T1000 (cell line): ENCODE results near the gene DYNLRB1.

Experiments used
- DNase-seq: peaks from one replicate; lab custom pipeline; 2025; ENCODE audit warnings: mixed read lengths; lab: John Stamatoyannopoulos, UW

DYNLRB1 gene

DNA sequence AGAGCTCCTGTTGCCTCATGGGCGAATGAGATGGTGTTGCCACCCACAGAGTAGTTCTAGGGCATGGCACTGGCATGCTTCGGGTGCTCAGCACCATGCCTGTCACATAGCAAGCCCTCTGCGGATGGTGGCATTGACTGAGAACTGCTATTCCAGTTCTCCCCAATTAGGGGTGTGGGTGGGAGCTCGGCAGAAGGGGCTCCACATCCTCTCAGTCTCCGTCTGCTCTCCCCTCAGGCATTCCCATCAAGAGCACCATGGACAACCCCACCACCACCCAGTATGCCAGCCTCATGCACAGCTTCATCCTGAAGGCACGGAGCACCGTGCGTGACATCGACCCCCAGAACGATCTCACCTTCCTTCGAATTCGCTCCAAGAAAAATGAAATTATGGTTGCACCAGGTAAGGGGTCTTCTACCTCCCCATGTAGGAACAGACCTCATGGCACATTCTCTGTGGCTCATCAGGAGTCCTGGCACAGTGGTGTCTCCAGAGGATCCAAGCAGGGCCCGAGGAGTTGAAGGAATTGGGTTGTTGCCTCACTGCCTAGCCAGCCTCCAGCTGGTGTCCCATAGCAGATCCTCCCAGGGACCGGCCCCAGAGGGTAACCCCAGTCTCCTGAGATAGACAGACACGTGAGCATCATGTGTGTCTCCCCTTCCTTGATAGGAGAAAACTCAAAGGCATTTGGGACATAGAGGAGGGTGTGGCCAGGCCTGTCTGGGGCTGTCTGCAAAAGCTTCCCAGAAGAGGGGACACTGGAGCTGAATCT lies 18.4 kb downstream of the DYNLRB1 start:
- DNase-seq, result no peak

DNA sequence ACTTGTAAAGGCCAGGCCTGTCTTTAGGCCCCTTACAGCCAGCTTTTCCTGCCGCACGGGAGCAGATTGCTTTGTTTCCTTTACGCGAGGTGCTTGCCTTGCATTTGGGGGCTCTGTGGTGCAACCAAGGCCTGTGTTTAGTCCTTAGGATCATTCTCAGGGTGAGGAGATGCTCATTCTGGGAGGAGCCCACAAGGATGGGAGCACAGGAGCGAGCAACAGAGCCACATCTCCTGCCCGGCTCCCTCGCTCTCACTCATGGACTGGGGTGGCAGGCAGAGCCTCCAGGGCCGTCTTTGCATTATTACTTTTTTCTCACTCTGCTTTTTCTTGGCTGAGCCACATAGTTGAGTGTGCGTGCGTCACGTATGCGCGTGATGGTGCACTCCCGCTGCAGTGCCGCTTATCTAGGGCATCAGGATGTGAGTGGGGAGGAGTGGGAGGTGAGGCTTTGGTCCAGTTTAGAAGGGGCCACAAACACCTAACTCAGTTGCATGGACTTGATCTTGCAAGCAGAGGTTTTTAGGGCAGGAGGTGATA lies 19.1 kb downstream of the DYNLRB1 start:
- DNase-seq, result no peak

- DNase-seq, result no peak
Measured at GRCh38 chr20:34535857-34536256, 19.6 kb downstream of the DYNLRB1 start.

DNA sequence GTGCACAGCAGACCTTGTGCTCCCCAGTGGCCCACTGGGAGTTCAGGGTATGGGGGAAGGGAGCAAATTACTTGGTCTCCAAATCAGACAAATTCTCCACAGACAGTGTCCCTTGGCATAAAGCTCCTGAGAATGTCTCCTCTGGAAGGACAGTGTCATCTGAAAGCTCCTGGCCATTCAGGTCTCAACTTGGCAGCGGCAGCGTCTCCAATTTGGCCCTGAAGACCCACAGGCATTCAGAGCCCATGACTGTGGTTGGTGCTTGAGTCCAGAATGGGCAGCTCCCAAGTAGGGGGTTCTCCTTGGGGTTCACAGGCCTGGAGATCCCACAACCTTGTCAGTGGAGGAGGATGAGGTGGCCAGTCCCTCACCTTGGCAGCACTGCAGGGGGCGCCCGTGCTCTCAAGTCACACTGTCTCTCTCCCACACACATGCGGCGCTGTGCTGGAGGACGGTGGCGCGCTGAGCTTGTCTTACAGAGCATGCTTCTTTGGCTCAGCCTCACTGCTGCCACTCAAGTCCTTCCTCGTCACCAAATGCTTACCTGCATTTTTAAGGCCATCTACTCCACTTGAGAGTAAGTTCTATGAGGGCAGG lies 20.7 kb downstream of the DYNLRB1 start:
- DNase-seq, result no peak

DNA sequence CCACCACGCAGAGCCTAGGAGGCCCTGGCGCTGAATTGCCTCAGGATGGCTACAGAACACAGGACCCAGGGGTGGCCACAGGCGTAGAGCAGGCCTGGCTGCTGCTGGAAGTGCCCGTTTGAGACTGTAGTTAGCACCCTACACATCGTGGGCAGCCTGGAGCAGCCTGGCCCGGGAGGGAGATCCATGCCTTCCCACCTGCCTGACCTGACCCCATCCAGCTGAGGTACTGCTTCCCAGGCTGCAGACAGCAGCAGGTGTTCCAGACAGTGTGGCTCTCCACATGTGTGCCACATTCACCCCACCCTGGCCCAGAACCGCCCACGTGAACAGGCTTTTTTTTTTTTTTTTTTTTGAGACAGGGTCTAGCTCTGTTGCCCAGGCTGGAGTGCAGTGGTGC lies 21.4 kb downstream of the DYNLRB1 start:
- no peak for DNase-seq

DNA sequence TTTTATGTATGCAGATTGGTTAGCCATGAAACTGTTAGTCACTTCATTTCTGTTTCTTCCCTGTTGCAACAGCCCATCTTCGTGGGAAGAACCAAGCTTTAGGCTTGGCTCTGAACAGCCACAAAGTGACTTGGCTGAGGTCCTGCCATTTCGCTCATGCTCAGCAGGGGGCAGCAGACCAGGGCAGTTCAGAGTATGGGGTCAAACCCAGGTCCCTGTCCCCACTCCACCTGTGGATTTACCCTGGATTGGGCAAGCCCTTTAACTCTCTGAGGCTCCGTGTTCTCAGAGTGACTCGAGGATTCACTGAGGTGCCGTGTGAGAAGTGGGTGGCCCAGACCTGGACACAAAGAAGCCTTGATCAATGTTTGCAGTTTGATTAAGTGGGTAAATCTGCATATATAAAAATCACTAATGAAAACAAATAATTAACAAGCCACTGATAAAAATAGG lies 22.5 kb downstream of the DYNLRB1 start:
- DNase-seq, result peak; percentile 13

DNA sequence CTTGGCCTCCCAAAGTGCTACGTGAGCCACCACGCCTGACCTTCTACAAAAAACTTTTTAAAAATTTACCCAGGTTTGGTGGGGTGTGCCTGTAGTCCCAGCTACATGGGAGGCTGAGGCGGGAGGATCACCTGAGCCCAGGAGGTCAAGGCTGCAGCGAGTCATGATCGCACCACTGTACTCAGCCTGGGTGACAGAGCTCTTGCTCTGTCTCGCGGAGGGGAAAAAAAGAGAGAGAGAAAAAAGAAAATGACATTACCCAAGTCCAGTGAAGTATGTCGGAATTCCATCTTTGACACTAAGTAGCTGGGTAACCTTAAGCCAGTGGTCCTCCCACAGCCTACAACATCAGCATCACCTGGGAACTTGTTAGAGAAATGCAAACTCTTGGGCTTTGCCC lies 23.5 kb downstream of the DYNLRB1 start:
- no peak for DNase-seq

DNA sequence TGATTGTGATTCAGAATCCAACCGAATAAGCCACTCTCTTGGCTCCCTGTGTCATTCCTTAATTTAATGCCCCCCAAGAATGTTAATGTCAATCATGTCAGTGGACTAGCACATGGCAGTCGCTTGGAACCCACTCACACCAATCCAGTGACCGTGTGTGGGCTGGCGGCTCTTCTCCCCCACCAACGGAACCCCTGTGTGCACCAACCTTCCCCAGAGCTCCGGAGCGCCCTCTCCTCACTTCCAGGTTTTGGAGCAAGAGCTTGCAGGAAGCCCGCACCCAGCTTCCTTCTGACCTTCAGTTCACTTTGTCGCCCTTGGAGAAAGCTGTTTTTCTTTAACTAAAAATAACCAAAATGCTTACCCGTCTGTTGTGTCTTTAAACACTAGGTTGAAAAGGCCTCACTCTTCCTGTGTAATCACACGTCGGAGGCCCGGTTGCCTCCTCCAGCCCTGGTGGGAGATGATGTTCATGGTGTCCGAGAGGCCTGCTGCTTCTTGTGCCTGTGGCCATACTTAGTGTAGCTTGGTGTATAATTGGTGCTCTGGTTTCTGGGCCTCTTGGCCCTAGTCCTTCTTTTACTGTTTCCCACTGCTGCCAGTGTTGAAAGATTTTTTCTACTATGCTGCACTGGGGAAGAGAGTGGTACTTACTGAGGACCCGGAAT lies 24.5 kb downstream of the DYNLRB1 start:
- DNase-seq, result no peak

DNA sequence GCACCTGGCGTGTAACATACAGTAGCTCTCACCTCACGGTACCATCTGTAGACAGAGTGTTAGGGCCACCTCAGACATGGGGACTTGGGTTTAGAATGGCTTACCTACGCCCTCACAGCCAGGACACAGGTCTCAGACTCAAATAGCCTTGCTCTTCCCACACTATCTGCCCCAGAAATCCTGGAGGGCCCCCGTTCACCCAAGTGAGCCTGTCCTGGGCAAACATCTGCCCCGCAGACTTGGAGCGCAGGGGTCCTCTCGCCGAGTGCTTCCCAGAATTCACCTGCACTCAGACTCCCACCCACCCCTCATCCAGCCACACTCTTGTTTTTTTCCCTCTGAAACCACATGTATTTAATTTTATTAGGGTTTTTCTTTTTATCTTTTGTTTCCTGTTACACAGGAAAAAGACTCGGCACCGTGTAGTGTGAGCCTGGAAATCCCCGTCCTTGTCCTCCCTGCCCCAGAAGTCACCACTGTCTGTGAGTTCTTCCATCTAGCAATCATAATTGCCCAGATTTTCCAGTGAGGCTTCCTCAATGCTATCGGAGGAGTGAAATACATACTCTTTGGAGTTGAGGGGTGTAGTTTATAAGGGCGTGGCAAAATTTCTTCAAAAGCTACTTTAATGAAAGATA lies 25.2 kb downstream of the DYNLRB1 start:
- DNase-seq, result no peak

- no peak for DNase-seq
Measured at GRCh38 chr20:34541917-34542316, 25.7 kb downstream of the DYNLRB1 start.

DNA sequence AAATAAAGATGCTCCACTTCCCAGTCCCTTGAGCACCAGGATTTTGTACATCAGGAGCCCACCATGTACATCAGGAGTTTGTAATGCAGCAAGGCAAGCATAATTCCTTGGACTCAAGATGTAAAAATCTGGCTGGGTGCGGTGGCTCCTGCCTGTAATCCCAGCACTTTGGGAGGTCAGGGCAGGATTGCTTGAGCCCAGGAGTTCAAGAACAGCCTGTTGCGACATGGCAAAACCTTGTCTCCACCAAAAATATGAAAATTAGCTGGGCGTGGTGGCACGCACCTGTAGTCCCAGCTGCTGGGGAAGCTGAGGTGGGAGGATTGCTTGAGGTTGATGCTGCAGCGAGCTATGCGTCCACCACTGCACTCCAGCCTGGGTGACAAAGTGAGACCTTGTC lies 26.2 kb downstream of the DYNLRB1 start:
- no peak for DNase-seq

- DNase-seq, result no peak
Measured at GRCh38 chr20:34543463-34544056, 27.3 kb downstream of the DYNLRB1 start.

- peak; percentile 40 for DNase-seq
Measured at GRCh38 chr20:34544109-34544796, 28.0 kb downstream of the DYNLRB1 start.

GRCh38 chr20:34546751-34547181 lies 30.5 kb downstream of the DYNLRB1 start:
- no peak for DNase-seq

DNA sequence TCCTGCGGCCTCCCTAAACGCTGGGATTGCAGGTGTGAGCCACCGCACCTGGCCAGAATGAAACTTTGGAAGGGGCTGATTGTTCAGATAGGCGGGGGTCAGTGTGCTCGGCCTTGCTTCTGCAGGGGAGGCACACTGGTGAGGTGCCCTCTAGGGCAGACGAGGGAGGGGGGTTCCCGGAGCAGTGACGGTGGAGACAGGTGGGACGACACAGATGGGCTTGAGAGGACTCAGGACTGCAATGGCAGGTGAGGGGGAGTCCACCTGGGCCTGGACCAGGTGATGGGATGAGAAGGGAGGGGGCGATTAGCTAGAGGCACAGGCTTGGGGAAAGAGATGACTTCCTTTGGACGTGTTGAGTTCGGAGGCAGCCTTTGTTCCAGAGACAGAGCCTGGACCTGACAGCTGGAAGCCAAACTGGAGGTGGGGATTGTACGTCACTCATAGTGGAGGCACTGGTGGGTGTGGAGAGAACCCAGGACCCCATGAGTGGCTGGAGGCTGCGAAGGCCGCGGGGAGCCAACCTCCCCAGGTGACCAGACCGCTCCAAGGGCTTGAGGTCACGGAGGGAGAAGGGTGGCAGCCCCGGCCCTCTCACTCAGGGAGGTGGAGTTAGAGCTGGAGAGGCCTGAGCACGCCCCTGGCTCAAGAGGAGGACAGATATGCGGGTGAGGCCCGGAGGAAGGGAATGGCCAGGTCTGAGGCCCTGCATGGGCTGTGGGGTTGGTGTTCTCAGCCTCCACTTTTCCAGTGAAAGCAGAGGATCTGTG lies 31.8 kb downstream of the DYNLRB1 start:
- no peak for DNase-seq

DNA sequence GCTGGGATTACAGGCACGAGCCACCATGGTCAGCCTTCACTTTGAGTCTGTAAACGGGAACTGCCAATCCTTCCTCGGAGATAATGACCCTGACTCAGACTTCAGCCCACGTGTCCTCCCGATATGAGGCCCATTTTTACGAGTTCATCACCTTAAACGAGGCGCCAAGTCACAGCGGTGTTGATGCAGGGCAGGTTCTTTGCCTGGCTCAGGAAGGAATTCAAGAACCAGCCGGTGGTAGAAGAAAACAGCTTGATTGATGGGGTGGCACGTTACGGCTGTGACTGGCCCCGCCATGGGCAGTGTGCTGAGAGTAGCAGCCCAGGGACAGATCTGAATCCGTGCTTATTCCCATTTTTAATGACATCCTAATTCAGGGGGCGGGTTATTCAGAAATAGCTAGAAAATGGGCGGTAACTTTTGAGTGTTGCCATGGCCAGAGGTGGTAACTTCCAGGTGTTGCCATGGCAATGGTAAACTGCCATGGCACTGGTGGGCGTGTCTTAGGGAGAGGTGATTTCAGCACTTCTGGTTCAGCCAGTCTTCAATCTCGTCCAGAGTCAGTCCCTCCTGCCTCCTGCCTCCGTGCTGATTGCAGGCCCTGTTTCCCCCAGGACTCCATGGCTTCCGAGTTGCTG lies 33.2 kb downstream of the DYNLRB1 start:
- no peak for DNase-seq

- no peak for DNase-seq
Measured at GRCh38 chr20:34549929-34550305, 33.7 kb downstream of the DYNLRB1 start.

DNA sequence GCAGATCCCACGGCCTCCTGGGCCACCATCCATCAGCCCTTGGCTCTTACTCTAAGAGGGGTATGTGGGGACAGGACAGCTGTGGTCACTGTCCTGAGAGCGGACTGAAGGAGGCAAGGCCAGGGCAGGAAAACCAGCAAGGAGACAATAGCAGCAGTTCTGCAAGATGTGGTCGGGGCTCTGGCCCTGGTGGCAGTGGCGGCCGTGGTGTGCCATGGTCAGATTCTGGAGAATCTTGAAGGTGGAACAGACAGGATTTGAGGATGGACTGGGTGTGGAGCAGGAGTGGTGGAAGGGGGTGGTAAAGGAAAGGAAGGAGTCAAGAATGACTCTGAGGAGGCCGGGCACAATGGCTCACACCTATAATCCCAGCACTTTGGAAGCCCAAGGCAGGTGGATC lies 36.3 kb downstream of the DYNLRB1 start:
- no peak for DNase-seq

GRCh38 chr20:34553366-34553867 lies 37.2 kb downstream of the DYNLRB1 start:
- no peak for DNase-seq

DNA sequence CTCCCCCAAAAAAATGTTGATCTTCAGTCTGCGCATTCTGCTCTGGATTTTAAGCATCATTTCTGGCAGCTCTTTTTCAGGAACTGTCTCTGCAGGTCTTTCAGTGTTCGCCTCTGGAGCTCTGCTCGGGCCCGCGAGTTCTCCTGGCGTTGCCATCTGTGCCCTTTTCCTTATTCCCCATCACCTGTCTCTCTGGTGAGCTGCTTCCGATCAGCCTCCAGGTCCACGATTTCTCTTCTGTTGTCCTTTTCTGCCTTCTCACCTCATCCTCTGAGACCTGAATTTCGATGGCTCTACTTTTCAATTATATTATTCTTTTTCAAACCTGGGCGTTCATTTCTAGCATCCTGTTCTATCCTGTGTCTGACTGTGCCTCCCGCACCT lies 41.7 kb downstream of the DYNLRB1 start:
- no peak for DNase-seq
